Hepatocyte (in vitro differentiated cells): ENCODE measurements around the gene EEFSEC.

Source experiments
- CTCF ChIP-seq: fragments of 200-600 bp; sonication (generic); IDR thresholded peaks from 2 replicates; pipeline ENCODE4 v1.5.1; 2016; ENCODE audit warnings: antibody characterized with exemption, mild to moderate bottlenecking; ENCODE audit not compliant: poor library complexity
- EZH2 ChIP-seq: fragments of 200-600 bp; sonication (generic); IDR thresholded peaks from 2 replicates; pipeline ENCODE4 v1.6.1; 2016; ENCODE audit warnings: antibody characterized with exemption, mild to moderate bottlenecking, borderline replicate concordance

GRCh38 chr3:128227507-128227906 is 74.2 kb downstream of the EEFSEC start:
- TF ChIP-seq CTCF (no peak), EZH2 (no peak)
